NCI-H2107 (cell line): ENCODE data around the gene TECTA.
"Not testable (repeated sequence)": the region's sequence is repeated elsewhere in the genome, so short reads cannot be mapped to it uniquely, and the experiment has no call there.

Experiments
- DNase-seq: peaks from one replicate; lab custom pipeline; 2025; lab: John Stamatoyannopoulos, UW

TECTA gene

GRCh38 chr11:121129362-121130340, 28.6 kb downstream of the TECTA start:
- no peak for DNase-seq

DNA sequence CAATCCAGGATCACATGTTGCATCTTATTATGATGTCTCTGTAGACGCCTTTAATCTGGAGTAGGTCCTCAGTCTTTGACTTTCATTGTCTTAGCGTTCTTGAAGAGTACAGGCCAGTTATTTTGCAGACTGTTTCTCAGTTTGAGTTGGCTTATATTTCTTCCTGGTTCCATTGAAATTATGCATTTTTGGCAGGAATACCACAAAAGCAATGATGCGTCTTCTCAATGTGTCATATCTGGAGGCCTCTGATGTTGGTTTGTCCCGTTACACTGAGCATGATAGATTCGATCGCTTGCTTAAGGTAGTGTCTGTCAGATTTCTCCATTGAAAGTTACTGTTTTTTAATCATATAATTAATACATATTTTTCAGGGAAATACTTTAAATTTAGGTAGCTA, 30.6 kb downstream of the TECTA start:
- DNase-seq: no peak

DNA sequence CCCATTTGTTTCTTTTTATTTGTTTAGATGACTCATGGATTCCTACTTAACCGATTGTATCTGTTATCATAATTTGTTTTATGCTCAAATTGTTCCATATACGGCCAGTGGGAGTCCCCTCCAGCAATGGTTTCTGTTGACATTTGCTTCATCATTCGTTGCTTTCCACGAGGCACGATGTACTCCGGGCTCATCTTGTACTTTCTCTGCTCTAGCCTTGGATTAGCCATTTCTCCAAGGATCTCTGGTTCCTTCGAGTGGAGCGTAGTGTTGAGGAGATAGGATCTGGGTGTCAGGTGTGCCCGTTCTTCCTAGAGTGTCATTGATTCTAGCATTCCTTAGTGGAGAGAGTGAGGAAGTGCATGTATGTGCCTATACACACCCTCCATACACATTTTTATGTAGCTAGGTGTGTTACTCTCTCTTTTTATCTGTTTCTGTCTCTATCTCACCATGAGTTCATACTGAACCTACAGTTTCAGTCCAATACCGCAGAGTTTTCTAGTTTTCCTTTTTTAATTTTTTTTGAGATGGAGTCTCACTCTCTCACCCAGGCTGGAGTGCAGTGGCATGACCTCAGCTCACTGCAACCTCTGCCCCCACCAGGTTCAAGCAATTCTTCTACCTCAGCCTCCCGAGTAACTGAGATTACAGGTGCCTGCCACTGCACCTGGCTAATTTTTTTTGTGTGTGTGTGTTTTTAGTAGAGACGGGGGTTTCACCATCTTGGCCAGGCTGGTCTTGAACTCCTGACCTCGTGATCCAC, 31.4 kb downstream of the TECTA start:
- no peak for DNase-seq

DNA sequence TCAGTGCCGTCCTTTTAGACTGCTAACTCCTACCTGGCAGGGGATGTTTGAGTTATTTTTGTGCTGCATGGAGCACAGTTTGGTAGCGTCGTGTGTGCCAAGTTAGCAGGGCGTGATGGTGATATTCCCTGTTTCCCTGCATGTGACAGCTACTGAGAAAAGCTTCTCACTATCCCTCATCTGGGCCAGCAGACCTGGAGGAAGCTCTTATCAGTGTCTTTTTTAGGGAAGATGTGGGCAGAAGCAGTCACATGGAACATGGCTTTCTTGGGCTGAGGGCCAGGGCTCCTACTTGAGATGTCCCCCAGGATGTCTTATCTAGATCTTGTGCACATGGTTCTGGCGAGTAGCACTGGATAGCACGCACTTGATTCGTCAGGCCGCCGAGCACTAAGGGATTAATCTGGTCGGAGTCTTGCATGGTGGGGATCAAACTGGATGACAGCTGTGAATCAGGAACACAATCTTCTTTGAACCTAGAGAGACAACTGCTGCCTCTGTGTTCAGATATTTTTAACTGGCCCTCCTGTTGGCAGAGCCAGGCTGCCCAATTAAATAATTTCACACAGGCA, 33.8 kb downstream of the TECTA start:
- no peak for DNase-seq

- DNase-seq: no peak
Observed at GRCh38 chr11:121137005-121137404, 36.0 kb downstream of the TECTA start.

- DNase-seq: no peak
Observed at GRCh38 chr11:121138259-121138658, 37.2 kb downstream of the TECTA start.

- DNase-seq: no peak
Observed at GRCh38 chr11:121140369-121140768, 39.3 kb downstream of the TECTA start.

DNA sequence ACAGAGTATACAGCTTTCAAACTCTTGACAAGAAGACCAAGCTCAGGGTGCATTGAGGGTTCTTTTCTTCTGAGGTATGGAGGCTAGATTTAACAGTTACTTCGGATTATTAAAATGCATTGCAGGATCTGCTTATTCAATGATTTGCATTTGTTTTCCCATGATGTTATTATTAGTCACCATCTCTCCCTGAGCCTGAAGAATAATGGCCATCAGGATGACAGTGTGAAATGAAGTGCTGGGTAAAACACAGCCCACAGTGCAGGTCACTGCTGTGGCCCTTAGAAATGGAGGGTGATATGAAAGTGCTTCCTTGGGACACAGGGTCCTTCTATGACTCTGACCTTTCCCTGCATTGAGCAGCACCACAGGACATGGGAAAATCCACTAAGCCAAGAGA, 40.0 kb downstream of the TECTA start:
- DNase-seq: no peak

DNA sequence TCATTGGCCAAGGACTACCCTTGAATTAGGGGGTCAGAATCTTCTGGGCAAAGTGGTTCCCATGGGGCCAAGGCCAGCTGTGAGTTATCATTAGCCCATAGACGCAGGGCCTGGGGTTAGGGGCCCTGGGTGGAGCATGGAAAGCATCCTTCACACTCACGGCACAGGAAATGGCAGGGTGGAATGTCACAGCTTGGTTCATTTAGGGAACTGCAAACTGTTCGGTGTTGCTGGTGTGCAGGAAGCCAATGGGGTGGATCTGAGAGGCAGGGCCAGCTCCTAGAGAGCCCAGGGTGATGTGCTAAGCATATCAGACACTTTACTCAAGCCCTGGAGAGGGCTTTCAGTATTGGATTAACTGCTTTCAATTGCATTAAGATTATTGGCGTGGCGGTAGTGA, 42.9 kb downstream of the TECTA start:
- no peak for DNase-seq

DNA sequence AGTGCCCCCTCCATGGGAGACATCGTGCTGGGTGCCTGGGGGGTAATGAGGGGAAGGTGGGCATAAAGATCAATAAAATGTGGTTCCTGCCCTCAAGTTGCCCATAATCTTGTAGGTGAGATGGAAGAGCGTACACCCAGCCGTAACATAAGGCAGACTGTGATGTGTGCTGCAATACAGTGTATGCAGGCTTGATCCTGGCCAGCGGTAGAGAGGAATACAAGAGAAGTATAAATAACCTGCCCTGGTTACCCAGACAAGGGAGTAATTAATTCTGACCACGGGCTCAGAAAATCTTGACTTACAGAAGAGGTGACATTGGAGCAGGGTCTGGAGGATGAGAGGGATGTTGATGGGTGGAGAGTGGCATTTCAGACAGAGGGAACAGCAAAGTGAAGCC, 43.7 kb downstream of the TECTA start:
- no peak for DNase-seq

DNA sequence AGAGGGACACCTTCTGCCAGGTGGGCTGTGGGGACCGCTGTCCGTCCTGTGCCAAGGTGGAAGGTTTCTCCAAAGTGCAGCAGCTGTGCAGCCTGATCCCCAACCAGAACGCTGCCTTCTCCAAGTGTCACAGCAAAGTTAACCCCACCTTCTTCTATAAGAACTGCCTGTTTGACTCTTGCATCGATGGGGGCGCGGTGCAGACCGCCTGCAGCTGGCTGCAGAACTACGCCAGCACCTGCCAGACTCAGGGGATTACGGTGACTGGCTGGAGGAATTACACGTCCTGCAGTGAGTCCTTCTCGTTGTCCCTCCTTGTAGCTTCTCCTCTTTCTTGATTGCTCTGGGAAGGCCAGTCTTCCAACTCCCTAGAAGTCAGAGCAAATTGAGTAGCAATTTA, 44.8 kb downstream of the TECTA start:
- no peak for DNase-seq

DNA sequence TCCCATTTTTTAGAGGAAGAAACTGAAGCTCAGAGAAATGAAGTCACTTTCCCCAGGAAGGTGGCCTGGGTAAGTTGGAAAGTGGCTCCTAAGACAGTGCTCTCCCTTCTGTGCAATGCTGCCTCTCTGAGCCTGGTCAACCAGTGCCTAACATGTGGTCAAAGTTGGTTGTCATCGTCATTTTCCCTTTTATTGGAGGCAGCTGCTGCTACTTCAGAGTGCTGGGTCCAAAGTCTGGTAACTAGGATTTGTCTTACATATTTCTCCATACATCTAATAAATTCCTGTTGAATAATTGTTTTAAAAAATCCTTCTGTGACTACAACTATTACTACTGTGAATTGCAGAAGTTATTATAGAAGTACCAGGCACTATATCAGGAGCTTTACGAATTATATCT, 48.1 kb downstream of the TECTA start:
- no peak for DNase-seq

- no peak for DNase-seq
Observed at GRCh38 chr11:121151207-121151688, 50.2 kb downstream of the TECTA start.

- DNase-seq: peak; percentile 45
Observed at GRCh38 chr11:121152764-121153163, 51.7 kb downstream of the TECTA start.

DNA sequence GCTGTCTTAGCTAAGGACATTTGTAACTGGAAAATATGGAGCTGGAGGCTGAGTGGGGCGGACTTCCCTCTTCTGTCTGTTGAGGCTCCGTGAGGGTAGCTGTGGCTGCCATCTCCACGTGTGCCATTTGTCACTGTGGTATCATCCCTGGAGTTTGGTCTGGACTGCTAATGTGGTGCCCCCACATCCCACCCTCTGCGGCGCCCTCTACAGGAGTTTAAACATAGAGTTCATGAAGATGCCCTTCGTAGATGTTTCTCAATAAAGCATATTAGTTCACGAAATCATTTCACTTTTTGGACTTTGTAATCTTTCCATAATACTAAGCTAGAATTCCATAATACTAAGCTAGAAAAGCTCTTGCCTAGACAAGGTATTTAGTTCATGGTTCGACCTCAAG, 52.4 kb downstream of the TECTA start:
- no peak for DNase-seq

GRCh38 chr11:121154486-121155314, 53.7 kb downstream of the TECTA start:
- no peak for DNase-seq

GRCh38 chr11:121157756-121158155, 56.7 kb downstream of the TECTA start:
- no peak for DNase-seq

- no peak for DNase-seq
Observed at GRCh38 chr11:121159741-121160140, 58.7 kb downstream of the TECTA start.

- no peak for DNase-seq
Observed at GRCh38 chr11:121161349-121161917, 60.4 kb downstream of the TECTA start.

DNA sequence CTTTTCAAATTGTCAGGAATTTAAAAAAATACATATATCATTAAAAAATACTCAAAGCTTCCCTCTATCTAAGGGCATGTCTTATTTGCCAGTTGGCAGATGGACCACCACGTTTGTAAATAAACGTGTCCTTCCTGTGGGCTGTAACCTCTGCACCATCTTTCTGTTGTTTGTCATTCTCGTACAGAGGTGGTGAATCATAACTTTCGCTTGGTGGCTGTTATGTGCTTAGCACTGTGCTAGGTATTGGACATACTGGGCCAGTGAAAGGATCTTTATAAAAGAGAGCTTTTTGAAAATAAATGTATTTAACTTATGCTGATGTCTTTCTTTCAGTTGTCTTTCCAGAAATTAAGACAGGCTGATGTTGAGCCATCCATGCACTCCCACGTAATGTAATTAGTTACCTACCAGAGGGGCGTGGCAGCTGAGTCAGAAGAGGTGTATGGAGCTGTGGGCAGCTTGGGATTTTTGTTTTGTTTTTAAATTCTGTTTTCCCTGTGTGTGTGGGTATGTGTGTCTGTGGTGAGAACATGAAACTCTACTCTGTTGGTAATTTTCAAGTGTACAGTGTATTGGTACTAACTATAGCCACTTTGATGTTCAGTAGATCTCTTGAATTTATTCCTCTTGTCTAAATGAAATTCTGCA, 62.7 kb downstream of the TECTA start:
- DNase-seq: no peak

DNA sequence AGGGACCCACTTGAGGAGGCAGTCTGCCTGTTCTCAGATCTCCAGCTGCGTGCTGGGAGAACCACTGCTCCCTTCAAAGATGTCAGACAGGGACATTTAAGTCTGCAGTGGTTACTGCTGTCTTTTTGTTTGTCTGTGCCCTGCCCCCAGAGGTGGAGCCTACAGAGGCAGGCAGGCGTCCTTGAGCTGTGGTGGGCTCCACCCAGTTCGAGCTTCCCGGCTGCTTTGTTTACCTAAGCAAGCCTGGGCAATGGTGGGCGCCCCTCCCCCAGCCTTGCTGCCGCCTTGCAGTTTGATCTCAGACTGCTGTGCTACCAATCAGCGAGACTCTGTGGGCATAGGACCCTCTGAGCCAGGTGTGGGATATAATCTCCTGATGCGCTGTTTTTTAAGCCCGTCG, 76.6 kb downstream of the TECTA start:
- not testable (repeated sequence) for DNase-seq
